ENCODE data around the gene KRTCAP2.

The KRTCAP2 gene

GRCh38 chr1:155183775-155184221, 10.7 kb upstream of the KRTCAP2 start:
- no peak for DNase-seq (ENCODE audit: low read depth)

DNA sequence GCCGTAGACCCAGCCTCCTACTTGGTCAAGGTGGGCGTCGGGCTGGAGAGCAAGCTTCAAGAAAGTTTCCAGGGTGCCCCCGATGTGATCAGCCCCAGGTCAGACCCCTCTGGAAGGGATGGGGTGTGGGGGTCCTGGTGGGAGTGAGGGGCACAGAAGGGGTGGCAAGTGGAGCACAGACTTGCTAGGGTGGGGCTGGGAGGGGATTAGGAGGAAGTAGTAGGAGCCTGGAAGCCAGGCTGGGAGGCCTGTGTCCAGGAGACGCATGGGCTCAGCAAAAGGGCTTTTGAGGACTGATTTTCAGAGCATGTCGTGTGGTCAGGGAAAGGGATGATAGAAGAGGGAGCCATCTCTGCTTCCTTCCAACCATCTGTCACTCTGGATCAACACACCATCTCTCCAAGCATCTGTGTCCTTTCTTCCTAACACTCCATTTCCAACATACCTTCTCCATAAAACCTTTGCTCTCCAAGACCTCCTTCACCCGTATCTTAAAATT, 9.0 kb upstream of the KRTCAP2 start:
- no peak for DNase-seq (ENCODE audit: low read depth)

GRCh38 chr1:155181371-155182051, 8.4 kb upstream of the KRTCAP2 start:
- no peak for DNase-seq (ENCODE audit: low read depth)

- no peak for DNase-seq (ENCODE audit: low read depth)
These were observed 6.3 kb upstream of the KRTCAP2 start for GRCh38 chr1:155179112-155180031.

GRCh38 chr1:155178441-155179111, 5.5 kb upstream of the KRTCAP2 start:
- no peak for DNase-seq (ENCODE audit: low read depth)

- no peak for DNase-seq (ENCODE audit: low read depth)
These were observed 4.8 kb upstream of the KRTCAP2 start for GRCh38 chr1:155177918-155178281.

- DNase-seq (ENCODE audit: low read depth) = no peak
These were observed 4.3 kb upstream of the KRTCAP2 start for GRCh38 chr1:155177192-155177917.

GRCh38 chr1:155176544-155177071, 3.5 kb upstream of the KRTCAP2 start:
- DNase-seq (ENCODE audit: low read depth) = peak; percentile 62

DNA sequence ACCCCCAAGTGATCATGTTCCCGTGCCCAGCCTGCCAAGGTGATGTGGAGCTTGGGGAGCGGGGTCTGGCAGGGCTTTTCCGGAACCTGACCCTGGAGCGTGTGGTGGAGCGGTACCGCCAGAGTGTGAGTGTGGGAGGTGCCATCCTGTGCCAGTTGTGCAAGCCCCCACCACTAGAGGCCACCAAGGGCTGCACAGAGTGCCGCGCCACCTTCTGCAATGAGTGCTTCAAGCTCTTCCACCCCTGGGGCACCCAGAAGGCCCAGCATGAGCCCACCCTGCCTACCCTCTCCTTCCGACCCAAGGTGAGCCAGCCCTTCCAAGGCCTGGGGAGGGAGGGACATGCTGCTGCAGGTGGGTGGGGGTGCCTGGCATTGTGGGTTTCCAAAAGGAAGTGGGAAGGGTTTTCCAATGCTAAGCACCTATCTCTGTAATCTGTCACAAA, 2.8 kb upstream of the KRTCAP2 start:
- DNase-seq (ENCODE audit: low read depth) = no peak

- no peak for DNase-seq (ENCODE audit: low read depth)
These were observed 2.3 kb upstream of the KRTCAP2 start for GRCh38 chr1:155175281-155175926.

DNA sequence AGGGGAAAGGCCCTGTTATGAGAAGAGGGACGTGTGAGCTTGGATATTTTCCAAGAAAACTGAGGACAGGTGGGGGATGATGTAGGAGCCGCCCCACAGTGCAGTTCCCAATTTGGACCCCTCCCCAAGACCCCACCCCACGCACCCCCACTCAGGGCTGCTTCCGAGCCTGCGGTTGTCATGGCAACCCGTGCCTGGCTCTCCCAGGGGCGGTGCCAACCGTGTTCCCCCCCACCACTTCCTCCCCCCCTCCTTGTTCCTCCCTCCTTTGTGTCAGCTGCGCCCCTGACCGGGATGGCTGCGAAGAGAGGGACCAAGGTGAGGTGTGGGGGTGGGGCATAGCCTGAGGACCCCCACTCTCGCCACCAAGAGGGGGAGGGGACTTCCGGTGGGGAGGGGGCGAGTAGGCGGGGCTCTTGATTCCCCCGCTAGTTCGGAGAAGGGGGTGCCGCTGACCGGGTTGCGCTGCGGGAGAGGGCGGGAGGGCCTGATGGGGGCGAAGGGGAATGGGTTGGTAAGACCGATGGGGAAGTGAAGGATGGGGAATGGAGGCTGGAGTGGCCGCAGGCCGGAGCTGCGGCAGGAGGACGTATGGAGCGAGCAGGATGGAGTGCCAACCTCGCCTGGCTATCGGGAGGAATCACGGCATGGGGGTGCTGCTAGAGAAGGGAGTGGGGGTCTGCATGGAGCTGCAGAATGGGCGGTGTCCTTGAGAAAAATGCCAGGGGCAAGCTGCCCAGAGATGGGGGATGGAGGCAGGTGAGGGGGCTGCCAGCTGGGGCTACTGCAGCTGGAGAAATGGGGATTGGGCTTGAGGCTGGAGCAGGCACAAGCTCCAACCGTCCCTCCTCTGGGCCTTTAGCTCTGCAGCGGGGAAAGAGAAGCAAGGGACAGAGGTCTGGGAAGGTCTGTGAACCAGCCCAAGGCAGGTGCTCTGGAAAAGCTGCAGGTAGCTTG, 1.5 kb upstream of the KRTCAP2 start:
- DNase-seq (ENCODE audit: low read depth) = no peak

- no peak for DNase-seq (ENCODE audit: low read depth)
These were observed 597 bp upstream of the KRTCAP2 start, which contains the start of gene TRIM46 for GRCh38 chr1:155173478-155174323. TRIM46 (plus strand) TSS chr1:155173849; CDS start chr1:155173967, 118 bp downstream.

DNA sequence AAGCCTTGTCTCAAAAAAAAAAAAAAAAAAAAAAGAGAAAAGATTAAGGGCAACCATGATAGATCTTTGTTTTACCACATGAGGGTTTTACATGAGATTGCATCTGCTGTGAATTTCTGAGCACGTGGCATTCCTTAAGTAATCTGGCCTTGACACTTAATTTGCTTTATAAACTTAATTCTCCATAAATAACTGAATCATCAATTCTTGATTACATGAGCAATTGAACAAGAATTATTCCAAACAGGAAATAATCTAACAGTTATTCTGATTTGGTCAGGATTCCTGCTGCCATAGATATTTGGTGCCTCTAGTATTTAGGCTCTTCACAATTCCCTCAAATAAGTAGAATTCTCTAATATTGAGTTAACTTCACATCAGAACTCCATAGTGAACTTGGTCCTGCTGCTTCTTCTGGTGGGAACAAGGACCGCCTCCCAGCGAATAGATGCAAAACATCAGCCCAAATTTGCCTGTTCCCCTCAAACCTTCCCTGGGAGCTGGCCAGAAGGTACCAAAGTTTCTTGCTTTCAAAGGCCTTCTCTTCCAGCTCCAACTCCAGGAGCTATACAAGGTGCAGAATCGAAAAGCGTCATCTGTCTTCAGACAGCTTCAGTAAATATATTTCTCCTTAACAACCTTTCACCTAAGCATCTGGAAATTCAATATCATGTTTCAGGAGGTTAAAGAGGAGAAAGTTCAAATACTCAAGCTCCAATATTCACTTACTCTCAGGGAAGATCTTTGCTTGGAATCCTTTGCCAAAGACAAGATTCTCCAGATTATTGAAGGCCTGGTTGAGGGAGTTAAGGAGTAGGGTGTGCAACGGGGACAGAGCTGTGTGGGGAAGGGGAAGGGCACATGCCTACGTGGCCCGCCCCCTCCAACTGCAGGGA, 1.0 kb downstream of the KRTCAP2 start:
- DNase-seq (ENCODE audit: low read depth) = no peak

GRCh38 chr1:155170806-155171205, 2.3 kb downstream of the KRTCAP2 start:
- DNase-seq (ENCODE audit: low read depth) = no peak

DNA sequence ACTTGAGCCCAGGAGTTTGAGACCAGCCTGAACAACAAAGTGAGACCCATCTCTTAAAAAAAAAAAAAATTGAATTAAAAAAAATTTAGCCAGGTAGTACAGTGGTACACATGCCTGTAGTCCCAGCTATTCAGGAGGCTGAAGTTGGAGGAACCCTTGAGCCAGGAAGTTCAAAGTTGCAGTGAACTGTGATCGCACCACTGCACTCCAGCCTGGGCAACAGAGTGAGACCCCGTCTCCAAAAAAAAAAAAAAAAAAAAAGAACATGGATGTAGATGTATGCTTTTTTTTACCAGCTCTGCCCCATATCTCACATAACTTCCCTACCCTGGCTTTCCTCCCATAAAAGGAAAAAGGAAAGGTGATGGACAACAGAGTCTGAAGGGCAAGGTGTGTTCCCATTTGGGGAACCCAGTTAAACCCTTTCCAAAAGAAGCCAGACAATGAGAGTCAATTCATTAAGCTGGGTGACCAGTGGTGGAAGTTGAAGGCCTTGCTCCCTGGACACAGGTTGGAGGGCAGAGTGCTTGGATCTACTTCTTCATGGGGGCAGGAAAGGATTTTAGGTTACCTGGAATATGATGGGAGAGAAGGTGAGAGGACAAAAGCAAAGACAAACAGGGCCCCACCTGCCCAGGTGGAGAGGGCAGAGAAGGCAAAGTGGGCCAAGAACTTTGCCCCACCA, 2.9 kb downstream of the KRTCAP2 start:
- DNase-seq (ENCODE audit: low read depth) = no peak

- DNase-seq (ENCODE audit: low read depth) = no peak
These were observed 3.6 kb downstream of the KRTCAP2 start for GRCh38 chr1:155169541-155169940.
